MM.1S (cell line): ENCODE results near the gene MIS12.

Experiments
- CTCF ChIP-seq: fragments of 300-600 bp; sonication (generic); IDR thresholded peaks from 2 replicates; pipeline ENCODE4 v1.5.1; 2016; ENCODE audit warnings: antibody characterized with exemption, low read length, mixed read lengths
- EZH2 ChIP-seq: fragments of 300-600 bp; sonication (generic); optimal IDR thresholded peaks from 2 replicates; pipeline ENCODE3; 2017; ENCODE audit warnings: low read depth, mild to moderate bottlenecking, antibody characterized with exemption, low read length, mixed read lengths

DNA sequence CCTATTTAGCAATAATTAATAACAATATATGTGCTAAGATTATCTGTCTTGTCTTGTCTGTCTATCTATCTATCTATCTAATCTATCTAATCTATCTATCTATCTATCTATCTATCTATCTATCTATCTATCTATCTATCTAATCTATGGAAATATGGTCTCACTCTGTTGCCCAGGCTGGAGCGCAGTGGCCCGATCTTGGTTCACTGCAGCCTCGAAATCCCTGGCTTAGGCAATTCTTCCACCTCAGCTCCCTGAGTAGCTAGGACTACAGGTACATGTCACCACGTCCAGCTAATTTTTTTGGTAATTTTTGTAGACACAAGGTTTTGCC, 44.7 kb downstream of the MIS12 start:
- no peak for TF ChIP-seq CTCF
- TF ChIP-seq EZH2: no peak
